Spleen (tissue), 11 donors: ENCODE measurements around the gene ERICH6. TPM values are rescaled to one million over a fixed set of nuclear protein-coding genes. Genes with fewer than 3 reads are reported as not detected.

Experiments used
- DNase-seq: peaks from one replicate; pipeline ENCODE4 v3.0.0-alpha.2; 2020
- H3K27ac ChIP-seq, 8 donors: fragments of 200-600 bp; sonication (generic) in 7 of 8; 1 replicate in 4 of 8; 2 replicates in 4 of 8; pipeline versions ENCODE4 v1.5.0 to v1.8.0; 2016 to 2021; ENCODE audit warnings: inconsistent platforms in 4 of 8, mild to moderate bottlenecking in 4 of 8, moderate library complexity in 1 of 8
- H3K27me3 ChIP-seq, 7 donors: fragments of 200-600 bp; sonication (generic) in 6 of 7; replicated peaks in 1 of 7; 1 replicate in 4 of 7; 2 replicates in 3 of 7; pipeline versions ENCODE4 v1.5.0 to v1.8.0; 2016 to 2021; ENCODE audit warnings: inconsistent platforms in 3 of 7, mild to moderate bottlenecking in 1 of 7
- H3K36me3 ChIP-seq, 6 donors: fragments of 200-600 bp; sonication (generic) in 5 of 6; 1 replicate in 4 of 6; 2 replicates in 2 of 6; pipeline versions ENCODE4 v1.5.0 to v1.8.0; 2016 to 2021; ENCODE audit warnings: inconsistent platforms in 2 of 6
- H3K4me1 ChIP-seq, 6 donors: fragments of 200-600 bp; sonication (generic) in 5 of 6; 1 replicate in 3 of 6; 2 replicates in 3 of 6; pipeline versions ENCODE4 v1.5.0 to v1.8.0; 2016 to 2021; ENCODE audit warnings: inconsistent platforms in 3 of 6
- H3K4me3 ChIP-seq, 8 donors: fragments of 200-600 bp; sonication (generic) in 7 of 8; 1 replicate in 4 of 8; 2 replicates in 4 of 8; pipeline versions ENCODE4 v1.5.0 to v1.8.0; 2016 to 2021; ENCODE audit warnings: inconsistent platforms in 4 of 8, mild to moderate bottlenecking in 4 of 8, moderate library complexity in 2 of 8
- H3K9me3 ChIP-seq, 8 donors: fragments of 200-600 bp; sonication (generic) in 7 of 8; 1 replicate in 4 of 8; 2 replicates in 4 of 8; pipeline versions ENCODE4 v1.5.0 to v1.8.0; 2016 to 2021; ENCODE audit warnings: inconsistent platforms in 4 of 8
- CTCF ChIP-seq, 11 experiments: fragments of 200-600 bp in 7 of 11; fragments of 450-650 bp in 4 of 11; sonication (generic) in 4 of 11; IDR thresholded peaks in 8 of 11; conservative IDR thresholded peaks in 3 of 11; 1 replicate in 7 of 11; 2 replicates in 4 of 11; pipeline versions ENCODE4 v1.4.0 to v1.8.0; 2016 to 2021; ENCODE audit warnings: antibody characterized with exemption in 11 of 11, inconsistent platforms in 4 of 11, mild to moderate bottlenecking in 1 of 11
- POLR2A ChIP-seq, 3 donors: fragments of 450-650 bp; IDR thresholded peaks; one replicate each; pipeline ENCODE4 v1.5.1; 2017; ENCODE audit warnings: antibody characterized with exemption in 3 of 3, mild to moderate bottlenecking in 1 of 3
- POLR2AphosphoS5 ChIP-seq, 3 donors: sonication (generic); formaldehyde crosslinking; IDR thresholded peaks; one replicate each; pipeline ENCODE4 v1.5.1; 2017; ENCODE audit warnings: antibody characterized with exemption in 3 of 3
- WGBS, 5 donors: extraction: QIAGEN DNeasy Blood & Tissue Kit in 3 of 5; methylation state at CpG; one replicate each; pipeline versions ENCODE4 v1.1.5 to v1.1.7; 2013 to 2018; 5-methylcytosine and 5-hydroxymethylcytosine counted together
- intact Hi-C: fragments of 100-400 bp; cut with DNase I; formaldehyde crosslinking; loops from one replicate; pipeline ENCODE4 v1.15.0; 2023; ENCODE audit warnings: low total_unique reads
- polyA plus RNA-seq, 3 donors: library from polyadenylated mRNA; stranded (reverse); fragments of 200-250 nt; gene quantifications; one replicate each; pipeline ENCODE4 v1.2.1, GENCODE V29; 2013
- total RNA-seq, 7 donors: library from RNA; depleted of rRNA in 3 of 7; stranded (reverse); fragments of >200 nt in 3 of 7; fragmentation: NEBNext Ultra II Directional in 4 of 7; extraction: Animal tissue kit (Norgen Biotek cat#: 25700) in 4 of 7; gene quantifications; one replicate each; pipeline versions ENCODE4 v1.1.0 to v1.2.1, GENCODE V29; 2016 to 2021
- donor health status: healthy with polysubstance abuse.
- donor health status: DM: no; HTN: no; CAD: no; lungs with moderate emphysema.
- donor health status: DM: no; HTN: no; CAD: no.
- donor health status: Bipolar disorder and iron deficiency.
- donor health status: healthy.
- donor health status: DM: no; HTN: no; CAD: no.
- donor health status: DM: yes; HTN: yes; CAD: no.

The ERICH6 gene
- total and polyA plus RNA-seq, 10 donors, result not detected

GRCh38 chr3:150747886-150748683 is 44.4 kb upstream of the ERICH6 start:
- TF ChIP-seq POLR2AphosphoS5 (IDR thresholded peaks at IDR 0.05) (no peak), POLR2A (IDR thresholded peaks at IDR 0.05) (no peak), CTCF (IDR thresholded peaks at IDR 0.05 in 8 of 11, conservative IDR thresholded peaks at IDR 0.05 in 3 of 11) (no peak)
- no peaks in the 10 kb centered on the region for H3K9me3 ChIP-seq
- 50 to 78% (median 67%) methylated on average over 5 of the region's 5 CpGs for WGBS, 5 donors
- no peak for DNase-seq
- no peaks in the 10 kb centered on the region for H3K27me3 ChIP-seq
- peak overlapping the region in 2 of 8 donors; percentile 37 to 65 for H3K27ac ChIP-seq
- peaks cover 0 to 25% (median under 1%) of the 10 kb centered on the region in 6 donors for H3K36me3 ChIP-seq
- intact Hi-C loops, result no loop called here
- no peak overlapping the region for H3K4me3 ChIP-seq
- peaks cover 0 to 99% (median 74%) of the 10 kb centered on the region in 6 donors for H3K4me1 ChIP-seq

- DNase-seq, result no peak
- intact Hi-C loops, result no loop called here
- TF ChIP-seq CTCF (IDR thresholded peaks at IDR 0.05 in 8 of 11, conservative IDR thresholded peaks at IDR 0.05 in 3 of 11), result no peak
- no peak for TF ChIP-seq POLR2AphosphoS5 (IDR thresholded peaks at IDR 0.05)
- TF ChIP-seq POLR2A (IDR thresholded peaks at IDR 0.05), result no peak
- H3K27me3 ChIP-seq, result no peaks in the 10 kb centered on the region
- H3K9me3 ChIP-seq, result no peaks in the 10 kb centered on the region
- peaks cover 0 to 22% (median 6%) of the 10 kb centered on the region in 6 donors for H3K36me3 ChIP-seq
- H3K4me3 ChIP-seq, result no peak overlapping the region
- 74 to 85% (median 77%) methylated on average over 7 of the region's 7 CpGs for WGBS, 5 donors
- peaks cover 0 to 100% (median 68%) of the 10 kb centered on the region in 6 donors for H3K4me1 ChIP-seq
- peak overlapping the region in 3 of 8 donors; percentile 16 to 65 (median 37) for H3K27ac ChIP-seq
Observed at GRCh38 chr3:150746791-150747590, 43.3 kb upstream of the ERICH6 start.

GRCh38 chr3:150745832-150746231 is 42.1 kb upstream of the ERICH6 start:
- intact Hi-C loops, result no loop called here
- Histone ChIP-seq H3K27me3 (no peaks in the 10 kb centered on the region), H3K27ac (no peak overlapping the region), H3K9me3 (no peaks in the 10 kb centered on the region), H3K4me3 (no peak overlapping the region), H3K36me3 (peaks cover 0 to 28% (median 13%) of the 10 kb centered on the region in 6 donors), H3K4me1 (peaks cover 0 to 99% (median 63%) of the 10 kb centered on the region in 6 donors)
- no peak for DNase-seq
- TF ChIP-seq POLR2A (IDR thresholded peaks at IDR 0.05) (no peak), POLR2AphosphoS5 (IDR thresholded peaks at IDR 0.05) (no peak), CTCF (IDR thresholded peaks at IDR 0.05 in 8 of 11, conservative IDR thresholded peaks at IDR 0.05 in 3 of 11) (no peak)
- WGBS, 5 donors, result 91 to 100% (median 99%) methylated on average over 3 of the region's 3 CpGs

GRCh38 chr3:150744919-150745211 is 41.1 kb upstream of the ERICH6 start:
- no peaks in the 10 kb centered on the region for H3K9me3 ChIP-seq
- H3K27ac ChIP-seq, result peak overlapping the region in 2 of 8 donors; percentile 34 to 54
- H3K36me3 ChIP-seq, result peaks cover 0 to 32% (median 15%) of the 10 kb centered on the region in 6 donors
- peaks cover 4 to 99% (median 68%) of the 10 kb centered on the region in 6 donors for H3K4me1 ChIP-seq
- no peaks in the 10 kb centered on the region for H3K27me3 ChIP-seq
- intact Hi-C loops, result no loop called here
- no peak overlapping the region for H3K4me3 ChIP-seq
- WGBS, 5 donors, result 41 to 76% (median 50%) methylated on average over 1 of the region's 1 CpG
- no peak for TF ChIP-seq POLR2AphosphoS5 (IDR thresholded peaks at IDR 0.05)
- TF ChIP-seq POLR2A (IDR thresholded peaks at IDR 0.05), result no peak
- TF ChIP-seq CTCF (IDR thresholded peaks at IDR 0.05 in 8 of 11, conservative IDR thresholded peaks at IDR 0.05 in 3 of 11), result no peak
- DNase-seq, result no peak
